GM12878 (cell line): Measurements from ENCODE around the gene ADAM23. TPM values are rescaled to one million over a fixed set of nuclear protein-coding genes. Genes with fewer than 3 reads are reported as not detected.

Experiments used
- ATAC-seq: fragments of 200-7000 bp; cut with Tn5 transposase; 3 replicates; pipeline ENCODE4 v1.9.1; 2020; ENCODE audit warnings: mild to moderate bottlenecking, moderate library complexity
- BruUV-seq: library from RNA; stranded (reverse); fragments of 400-500 nt; replicated peaks from 2 replicates; lab custom pipeline; 2021; lab: Mats Ljungman, UMichigan
- CTCF ChIA-PET: fragments of 300-600 bp; sonication (Branson Sonifier 250); formaldehyde crosslinking; extraction: SDS; loops from one replicate; lab custom pipeline; 2021; ENCODE audit warnings: inconsistent platforms; lab: Yijun Ruan, JAX
- POLR2A ChIA-PET: fragments of 350-600 bp; formaldehyde crosslinking; extraction: SDS; loops from one replicate; lab custom pipeline; 2021; ENCODE audit warnings: inconsistent platforms; lab: Charles Lee
- RAD21 ChIA-PET: fragments of 300-600 bp; sonication (Branson Sonifier 250); formaldehyde crosslinking; loops from one replicate; lab custom pipeline; 2023; ENCODE audit warnings: antibody characterized with exemption; ENCODE audit not compliant: unreplicated experiment; lab: Charles Lee
- SMC1A ChIA-PET: fragments of 300-600 bp; sonication (Branson Sonifier 250); formaldehyde crosslinking; loops from one replicate; lab custom pipeline; 2023; ENCODE audit not compliant: unreplicated experiment, uncharacterized antibody; lab: Charles Lee
- DNase-seq: peaks from one replicate; pipeline ENCODE4 v3.0.0-alpha.2; 2011; ENCODE audit warnings: low read depth, low spot score
- FAIRE-seq: peaks from 3 replicates; lab custom pipeline; 2011; peaks lifted over from hg19 to GRCh38; lab: Jason Lieb, UNC
- H2AFZ ChIP-seq: 2 replicates; pipeline ENCODE4 v1.6.0; 2011; ENCODE audit warnings: low read depth, low read length, control low read depth; ENCODE audit not compliant: control insufficient read depth
- H3K27ac ChIP-seq: 2 replicates; pipeline ENCODE4 v1.5.1; 2011; ENCODE audit warnings: control low read depth; ENCODE audit not compliant: control insufficient read depth, insufficient read depth
- H3K27me3 ChIP-seq, 2 experiments: replicated peaks in 1 of 2; 2 replicates each; pipeline versions ENCODE4 v1.6.0 to v1.6.1; 2011; ENCODE audit warnings: low read length in 1 of 2; ENCODE audit not compliant: control insufficient read depth in 2 of 2, insufficient read depth in 2 of 2
- H3K36me3 ChIP-seq, 2 experiments: 2 replicates each; pipeline ENCODE4 v1.5.1; 2011; ENCODE audit warnings: low read length in 1 of 2; ENCODE audit not compliant: control insufficient read depth in 2 of 2, insufficient read depth in 2 of 2
- H3K4me1 ChIP-seq: 2 replicates; pipeline ENCODE4 v1.6.1; 2011; ENCODE audit warnings: mild to moderate bottlenecking, low read length, moderate library complexity, mixed read lengths; ENCODE audit not compliant: control insufficient read depth, insufficient read depth
- H3K4me2 ChIP-seq: 2 replicates; pipeline ENCODE4 v1.6.0; 2011; ENCODE audit warnings: control low read depth; ENCODE audit not compliant: control insufficient read depth, insufficient read depth
- H3K4me3 ChIP-seq: fragments of 200-600 bp; sonication (generic); 2 replicates; pipeline ENCODE4 v1.5.1; 2016
- H3K79me2 ChIP-seq: 2 replicates; pipeline ENCODE4 v1.6.0; 2011; ENCODE audit warnings: low read length; ENCODE audit not compliant: control insufficient read depth, insufficient read depth
- H3K9ac ChIP-seq: 2 replicates; pipeline ENCODE4 v1.8.0; 2011; ENCODE audit warnings: low read length, control low read depth, mixed read lengths; ENCODE audit not compliant: control insufficient read depth, insufficient read depth
- H3K9me3 ChIP-seq: replicated peaks from 3 replicates; pipeline ENCODE4 v1.5.1; 2011; ENCODE audit warnings: mild to moderate bottlenecking, low read length; ENCODE audit not compliant: control insufficient read depth, insufficient read depth
- H4K20me1 ChIP-seq: 2 replicates; pipeline ENCODE4 v1.6.0; 2011; ENCODE audit not compliant: control insufficient read depth, insufficient read depth
- BHLHE40 ChIP-seq, 2 experiments: fragments of 450-650 bp in 1 of 2; IDR thresholded peaks; 2 replicates each; pipeline ENCODE4 v1.6.1; 2011 to 2017; ENCODE audit warnings: low read depth in 2 of 2, borderline replicate concordance in 1 of 2, improper control_type of control experiment in 1 of 2, low read length in 1 of 2, mild to moderate bottlenecking in 1 of 2
- MYB ChIP-seq: fragments of 150-350 bp; IDR thresholded peaks from 2 replicates; pipeline ENCODE4 v1.6.1; 2014; ENCODE audit warnings: mild to moderate bottlenecking, low read depth, low read length, borderline replicate concordance
- NFXL1 ChIP-seq: fragments of 450-650 bp; IDR thresholded peaks from 2 replicates; pipeline ENCODE4 v1.6.1; 2017; ENCODE audit warnings: antibody characterized with exemption, mild to moderate bottlenecking, borderline replicate concordance
- NFYB ChIP-seq: IDR thresholded peaks from 2 replicates; pipeline ENCODE4 v1.6.1; 2011; ENCODE audit warnings: low read depth, mild to moderate bottlenecking, low read length, improper control_type of control experiment, moderate library complexity; ENCODE audit not compliant: insufficient read depth
- SRF ChIP-seq, 2 experiments: IDR thresholded peaks; 2 replicates each; pipeline ENCODE4 v1.6.1; 2011; ENCODE audit warnings: low read depth in 2 of 2, low read length in 2 of 2, mild to moderate bottlenecking in 1 of 2, moderate library complexity in 1 of 2
- TAF1 ChIP-seq: IDR thresholded peaks from 2 replicates; pipeline ENCODE4 v1.6.1; 2011; ENCODE audit warnings: mild to moderate bottlenecking, low read depth, low read length, borderline replicate concordance
- TBL1XR1 ChIP-seq: IDR thresholded peaks from 2 replicates; pipeline ENCODE4 v1.6.1; 2012; ENCODE audit warnings: low read depth, low read length, improper control_type of control experiment
- WGBS: methylation state at CpG from one replicate; pipeline ENCODE4 v1.1.6; 2016; ENCODE audit warnings: low lambda C conversion rate; ENCODE audit not compliant: insufficient replicate concordance, insufficient coverage; ENCODE audit errors: missing lambda C conversion rate; 5-methylcytosine and 5-hydroxymethylcytosine counted together
- in situ Hi-C: fragments of 300-500 bp; cut with MboI; formaldehyde crosslinking; loops from 9 replicates; pipeline ENCODE4 v1.14.3; 2018; ENCODE audit warnings: mixed read lengths
- intact Hi-C: fragments of 100-400 bp; cut with micrococcal nuclease; formaldehyde crosslinking; loops from one replicate; pipeline ENCODE4 v1.14.2; 2022; ENCODE audit not compliant: unreplicated experiment
- polyA plus RNA-seq, 11 experiments: library from polyadenylated mRNA; depleted of rRNA in 4 of 11; unstranded in 6 of 11; stranded (reverse) in 5 of 11; fragments of >200 nt; fragmentation: Nextera tagmentation in 4 of 11; fragmentation: Illumina TruSeq in 1 of 11; extraction: Ambion mirVana in 4 of 11; extraction: Trizol in 1 of 11; gene quantifications; 1 replicate in 1 of 11; 2 replicates in 10 of 11; pipeline versions ENCODE4 v1.2.1 to v1.2.3, GENCODE V29; 2011 to 2016; ENCODE audit warnings: inconsistent platforms in 2 of 11, missing spikeins in 2 of 11, low read depth in 1 of 11
- total RNA-seq, 4 experiments: library from RNA; depleted of rRNA in 3 of 4; stranded (reverse); fragments of >200 nt in 3 of 4; fragmentation: Illumina TruSeq in 1 of 4; extraction: Trizol in 1 of 4; gene quantifications; 2 replicates each; pipeline versions ENCODE4 v1.2.1 to v1.2.3, GENCODE V29; 2013 to 2021
- TF ChIP-seq, protein P1 (sequence below): fragments of 150-350 bp; IDR thresholded peaks from 2 replicates; pipeline ENCODE4 v1.6.1; 2016; ENCODE audit warnings: low read depth, low read length
- TF ChIP-seq, protein P2 (sequence below): fragments of 450-650 bp; conservative IDR thresholded peaks from 2 replicates; pipeline ENCODE4 v1.6.1; 2017; ENCODE audit warnings: mild to moderate bottlenecking, moderate library complexity

ADAM23 gene
- total and polyA plus RNA-seq, 10 of the 15 experiments (the other 5 are each of a cell fraction or from before 2014, with no cell fraction given): 5.7 to 41.8 (median 15.6) TPM

DNA sequence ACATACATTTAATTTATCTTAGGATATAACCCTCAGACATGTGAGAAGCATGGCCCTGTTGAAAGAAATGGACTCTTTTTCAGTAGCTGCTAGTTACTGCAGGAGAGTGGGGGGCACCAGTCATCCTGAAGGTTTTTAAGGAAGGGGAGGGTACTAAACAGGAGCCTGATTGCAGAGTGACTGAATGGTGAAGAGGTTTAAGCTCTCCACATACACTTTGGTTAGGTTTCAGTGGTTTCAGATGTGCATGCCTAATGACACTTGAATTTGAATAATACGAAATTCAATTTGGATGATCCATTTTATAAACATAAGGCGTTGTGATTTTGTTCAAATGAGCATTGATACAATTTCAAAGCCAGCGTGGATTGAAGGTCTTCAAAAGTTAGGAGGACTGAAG is 188.0 kb downstream of the ADAM23 start:
- in situ Hi-C loops: no loop called here
- BruUV-seq: no TSS peak
- RAD21 ChIA-PET: no interaction called here
- intact Hi-C loops: no loop called here
- Histone ChIP-seq H2AFZ (no peak overlapping the region), H3K4me1 (no peaks in the 10 kb centered on the region), H3K4me3 (no peak overlapping the region), H3K4me2 (no peak overlapping the region), H3K79me2 (no peaks in the 10 kb centered on the region), H3K9me3 (no peaks in the 10 kb centered on the region), H3K36me3 (no peaks in the 10 kb centered on the region), H3K9ac (no peak overlapping the region), H3K27me3 (no peaks in the 10 kb centered on the region; a peak in 2 of 4 replicates), H4K20me1 (no peaks in the 10 kb centered on the region), H3K27ac (no peak overlapping the region)
- no peak for TF ChIP-seq NFYB
- no peak for TF ChIP-seq NFXL1
- TF ChIP-seq SRF (IDR thresholded peaks at IDR 0.05; ENCODE audit: low read depth in 2 of 2, low read length in 2 of 2): no peak
- TF ChIP-seq TBL1XR1: no peak
- TF ChIP-seq BHLHE40 (IDR thresholded peaks at IDR 0.05; ENCODE audit: borderline replicate concordance in 1 of 2, low read depth in 2 of 2, low read length in 1 of 2): no peak
- TF ChIP-seq TAF1: no peak
- TF ChIP-seq, protein P1, sequence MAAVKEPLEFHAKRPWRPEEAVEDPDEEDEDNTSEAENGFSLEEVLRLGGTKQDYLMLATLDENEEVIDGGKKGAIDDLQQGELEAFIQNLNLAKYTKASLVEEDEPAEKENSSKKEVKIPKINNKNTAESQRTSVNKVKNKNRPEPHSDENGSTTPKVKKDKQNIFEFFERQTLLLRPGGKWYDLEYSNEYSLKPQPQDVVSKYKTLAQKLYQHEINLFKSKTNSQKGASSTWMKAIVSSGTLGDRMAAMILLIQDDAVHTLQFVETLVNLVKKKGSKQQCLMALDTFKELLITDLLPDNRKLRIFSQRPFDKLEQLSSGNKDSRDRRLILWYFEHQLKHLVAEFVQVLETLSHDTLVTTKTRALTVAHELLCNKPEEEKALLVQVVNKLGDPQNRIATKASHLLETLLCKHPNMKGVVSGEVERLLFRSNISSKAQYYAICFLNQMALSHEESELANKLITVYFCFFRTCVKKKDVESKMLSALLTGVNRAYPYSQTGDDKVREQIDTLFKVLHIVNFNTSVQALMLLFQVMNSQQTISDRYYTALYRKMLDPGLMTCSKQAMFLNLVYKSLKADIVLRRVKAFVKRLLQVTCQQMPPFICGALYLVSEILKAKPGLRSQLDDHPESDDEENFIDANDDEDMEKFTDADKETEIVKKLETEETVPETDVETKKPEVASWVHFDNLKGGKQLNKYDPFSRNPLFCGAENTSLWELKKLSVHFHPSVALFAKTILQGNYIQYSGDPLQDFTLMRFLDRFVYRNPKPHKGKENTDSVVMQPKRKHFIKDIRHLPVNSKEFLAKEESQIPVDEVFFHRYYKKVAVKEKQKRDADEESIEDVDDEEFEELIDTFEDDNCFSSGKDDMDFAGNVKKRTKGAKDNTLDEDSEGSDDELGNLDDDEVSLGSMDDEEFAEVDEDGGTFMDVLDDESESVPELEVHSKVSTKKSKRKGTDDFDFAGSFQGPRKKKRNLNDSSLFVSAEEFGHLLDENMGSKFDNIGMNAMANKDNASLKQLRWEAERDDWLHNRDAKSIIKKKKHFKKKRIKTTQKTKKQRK: no peak
- no peak for TF ChIP-seq MYB
- TF ChIP-seq, protein P2, sequence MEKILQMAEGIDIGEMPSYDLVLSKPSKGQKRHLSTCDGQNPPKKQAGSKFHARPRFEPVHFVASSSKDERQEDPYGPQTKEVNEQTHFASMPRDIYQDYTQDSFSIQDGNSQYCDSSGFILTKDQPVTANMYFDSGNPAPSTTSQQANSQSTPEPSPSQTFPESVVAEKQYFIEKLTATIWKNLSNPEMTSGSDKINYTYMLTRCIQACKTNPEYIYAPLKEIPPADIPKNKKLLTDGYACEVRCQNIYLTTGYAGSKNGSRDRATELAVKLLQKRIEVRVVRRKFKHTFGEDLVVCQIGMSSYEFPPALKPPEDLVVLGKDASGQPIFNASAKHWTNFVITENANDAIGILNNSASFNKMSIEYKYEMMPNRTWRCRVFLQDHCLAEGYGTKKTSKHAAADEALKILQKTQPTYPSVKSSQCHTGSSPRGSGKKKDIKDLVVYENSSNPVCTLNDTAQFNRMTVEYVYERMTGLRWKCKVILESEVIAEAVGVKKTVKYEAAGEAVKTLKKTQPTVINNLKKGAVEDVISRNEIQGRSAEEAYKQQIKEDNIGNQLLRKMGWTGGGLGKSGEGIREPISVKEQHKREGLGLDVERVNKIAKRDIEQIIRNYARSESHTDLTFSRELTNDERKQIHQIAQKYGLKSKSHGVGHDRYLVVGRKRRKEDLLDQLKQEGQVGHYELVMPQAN: no peak
- POLR2A ChIA-PET: no interaction called here
- FAIRE-seq: no peak
- CTCF ChIA-PET: no interaction called here
- ATAC-seq: no peak
- SMC1A ChIA-PET: no interaction called here
- 0% methylated on average over 3 of the region's 3 CpGs for WGBS
- no peak for DNase-seq
